Transverse colon (tissue), 4 donors: Measurements from ENCODE around the gene CLSTN2. TPM values are rescaled to one million over a fixed set of nuclear protein-coding genes. Genes with fewer than 3 reads are reported as not detected.

Experiments
- DNase-seq: peaks from one replicate; pipeline ENCODE4 v3.0.0-alpha.2; 2019
- H3K27ac ChIP-seq, 4 donors: fragments of 200-600 bp; sonication (generic); 2 replicates each; pipeline ENCODE4 v1.5.1; 2016 to 2018; ENCODE audit warnings: inconsistent platforms in 4 of 4
- H3K27me3 ChIP-seq: fragments of 200-600 bp; sonication (generic); 2 replicates; pipeline ENCODE4 v1.5.1; 2017; ENCODE audit warnings: inconsistent platforms
- H3K36me3 ChIP-seq, 4 donors: fragments of 200-600 bp; sonication (generic); 2 replicates each; pipeline ENCODE4 v1.5.1; 2017 to 2019; ENCODE audit warnings: inconsistent platforms in 4 of 4
- H3K4me1 ChIP-seq, 4 donors: fragments of 200-600 bp; sonication (generic); 2 replicates each; pipeline ENCODE4 v1.5.1; 2017 to 2020; ENCODE audit warnings: inconsistent platforms in 4 of 4
- H3K4me3 ChIP-seq, 4 donors: fragments of 200-600 bp; sonication (generic); 1 replicate in 1 of 4; 2 replicates in 3 of 4; pipeline versions ENCODE4 v1.5.1 to v1.6.1; 2017 to 2019; ENCODE audit warnings: inconsistent platforms in 4 of 4
- H3K9me3 ChIP-seq, 2 donors: fragments of 200-600 bp; sonication (generic); 2 replicates each; pipeline ENCODE4 v1.5.1; 2017 to 2019; ENCODE audit warnings: inconsistent platforms in 2 of 2
- EP300 ChIP-seq: sonication (generic); formaldehyde crosslinking; IDR thresholded peaks from one replicate; pipeline ENCODE4 v1.6.1; 2017; ENCODE audit warnings: antibody characterized with exemption, low read depth
- POLR2A ChIP-seq: fragments of 450-650 bp; IDR thresholded peaks from one replicate; pipeline ENCODE4 v1.6.1; 2016; ENCODE audit warnings: antibody characterized with exemption, mild to moderate bottlenecking, moderate library complexity
- POLR2AphosphoS5 ChIP-seq, 3 donors: sonication (generic); formaldehyde crosslinking; IDR thresholded peaks; one replicate each; pipeline ENCODE4 v1.6.1; 2016; ENCODE audit warnings: antibody characterized with exemption in 3 of 3
- WGBS, 2 donors: methylation state at CpG; one replicate each; pipeline ENCODE4 v1.1.5; 2018; ENCODE audit warnings: low coverage in 1 of 2; 5-methylcytosine and 5-hydroxymethylcytosine counted together
- in situ Hi-C, 4 donors: fragments of 200-750 bp; cut with MboI; loops; one replicate each; pipeline versions ENCODE4 v1.15.0 to v1.15.1; 2017; ENCODE audit warnings: low sequenced_read_pairs in 3 of 4, low pct_ligation_motif_present in 1 of 4, low pct_unique_long_range_greater_than_20kb in 1 of 4
- intact Hi-C: fragments of 100-400 bp; cut with DNase I; formaldehyde crosslinking; loops from one replicate; pipeline ENCODE4 v1.15.1; 2023; ENCODE audit warnings: low total_unique reads
- total RNA-seq, 4 donors: library from RNA; depleted of rRNA; stranded (reverse); fragments of >200 nt; gene quantifications; one replicate each; pipeline ENCODE4 v1.1.0, GENCODE V29; 2016
- TF ChIP-seq, protein P1 (sequence below), 5 experiments: fragments of 200-600 bp in 3 of 5; fragments of 450-650 bp in 2 of 5; sonication (generic) in 3 of 5; IDR thresholded peaks; 1 replicate in 2 of 5; 2 replicates in 3 of 5; pipeline ENCODE4 v1.5.1; 2016 to 2017; ENCODE audit warnings: antibody characterized with exemption in 5 of 5, inconsistent platforms in 3 of 5, mild to moderate bottlenecking in 2 of 5, moderate library complexity in 1 of 5

CLSTN2 gene
- total RNA-seq, 4 donors from 2014 or later: 0.60 to 9.0 (median 2.2) TPM

DNA sequence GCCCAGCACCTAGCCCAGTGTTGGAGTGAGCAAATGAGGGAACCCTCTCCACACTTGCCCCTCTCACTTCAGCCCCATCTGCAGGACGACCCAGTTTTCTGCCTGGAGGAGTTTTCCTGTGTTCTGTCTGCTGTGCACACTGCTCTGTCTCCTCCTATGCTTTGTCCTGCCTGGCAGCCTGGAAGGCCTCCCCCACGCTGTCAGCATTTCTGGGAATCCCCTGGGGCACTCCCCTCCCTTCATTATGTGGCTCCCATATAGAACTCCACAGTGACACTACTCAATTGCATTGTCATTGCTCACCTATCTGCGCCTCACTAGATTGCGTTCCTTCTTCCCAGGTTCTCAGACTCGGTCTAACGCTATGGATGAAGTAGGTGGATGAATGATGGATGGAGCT is 13.9 kb downstream of the CLSTN2 start:
- WGBS, 2 donors: 79 to 96% methylated on average over 5 to 6 of the region's 6 CpGs

DNA sequence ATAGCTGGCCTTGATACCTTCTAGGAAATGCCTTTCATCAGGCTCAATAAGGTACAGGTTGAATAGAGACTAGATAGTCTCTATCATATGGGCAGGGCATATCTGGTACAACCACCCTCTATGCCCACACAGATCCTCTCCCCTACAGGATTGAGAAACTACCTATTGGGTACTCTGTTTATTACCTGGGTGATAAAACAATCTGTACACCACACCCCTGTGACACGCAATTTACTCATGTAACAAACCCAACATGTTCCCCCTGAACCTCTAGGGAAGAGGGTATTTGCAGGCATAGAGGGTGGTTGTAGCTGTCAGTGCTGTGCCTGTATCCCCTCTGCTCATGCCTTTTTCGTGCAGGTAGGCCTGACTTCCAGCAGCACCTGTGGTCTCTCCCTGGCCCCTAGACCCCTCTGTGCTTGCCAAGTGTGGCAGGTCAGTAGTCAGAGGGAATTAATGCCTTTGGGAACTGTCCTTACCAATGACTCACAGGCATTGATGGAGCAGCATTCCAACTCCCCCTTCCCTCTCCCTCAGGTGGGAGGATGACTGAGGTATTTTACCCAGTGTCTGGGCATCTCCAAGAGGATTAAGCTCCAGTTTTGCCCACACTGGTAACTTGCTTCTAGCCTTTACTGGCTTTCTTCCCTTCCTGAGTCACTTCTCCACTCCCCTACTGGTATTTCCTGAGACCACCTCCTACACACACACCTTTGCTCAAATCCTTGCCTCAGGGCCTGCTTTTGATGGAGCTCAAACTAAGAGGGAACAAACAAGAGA is 18.3 kb downstream of the CLSTN2 start:
- in situ Hi-C loops: no loop called here

More for the DNA sequence above, 13.9 kb downstream of the CLSTN2 start:
- no peaks in the 10 kb centered on the region for H3K4me1 ChIP-seq
- DNase-seq: no peak
- no peak overlapping the region for H3K4me3 ChIP-seq
- no peaks in the 10 kb centered on the region for H3K36me3 ChIP-seq
- H3K27ac ChIP-seq: no peak overlapping the region
- no peaks in the 10 kb centered on the region for H3K9me3 ChIP-seq
- H3K27me3 ChIP-seq: no peaks in the 10 kb centered on the region
- in situ Hi-C loops: no loop called here
- intact Hi-C loops: no loop called here
- no peak for TF ChIP-seq POLR2A

DNA sequence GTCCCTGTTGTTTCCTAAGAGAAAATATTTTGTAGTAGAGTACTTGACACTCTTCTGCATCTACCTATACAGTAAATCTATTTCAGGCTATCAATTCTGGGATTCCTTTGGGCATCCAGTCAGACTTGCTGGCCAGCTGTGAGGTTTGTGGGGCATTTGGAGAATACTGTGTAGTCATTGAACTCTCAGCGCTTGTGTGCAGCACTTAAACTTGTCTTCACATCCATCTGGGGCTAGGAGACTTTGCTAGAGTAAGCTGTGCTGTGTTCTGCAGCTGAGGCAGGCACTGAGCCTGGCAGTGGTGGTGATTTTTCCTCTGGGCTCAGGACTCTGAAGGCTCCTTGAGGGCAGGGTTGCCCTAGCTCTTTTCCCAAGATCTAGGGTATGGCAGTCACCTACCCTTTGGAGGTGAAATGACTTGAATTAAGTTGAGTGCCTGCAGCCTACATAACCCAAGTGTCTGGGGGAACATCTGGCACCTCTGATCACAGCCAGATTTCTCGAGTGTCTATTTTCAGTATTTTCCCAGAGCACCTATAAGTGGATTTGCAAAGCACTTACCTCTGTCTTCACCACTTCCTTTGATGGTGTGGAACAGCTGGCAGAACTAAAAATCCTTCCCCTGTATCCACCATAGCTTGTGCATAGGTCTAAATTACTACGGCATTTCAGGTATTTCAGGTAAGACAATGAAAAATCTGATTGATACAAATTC is 19.3 kb downstream of the CLSTN2 start:
- DNase-seq: no peak
- in situ Hi-C loops (no loop called here), intact Hi-C loops (no loop called here)
- H3K4me1 ChIP-seq: no peaks in the 10 kb centered on the region
- H3K36me3 ChIP-seq: no peaks in the 10 kb centered on the region
- H3K9me3 ChIP-seq: no peaks in the 10 kb centered on the region
- H3K4me3 ChIP-seq: no peak overlapping the region
- TF ChIP-seq, protein P1, sequence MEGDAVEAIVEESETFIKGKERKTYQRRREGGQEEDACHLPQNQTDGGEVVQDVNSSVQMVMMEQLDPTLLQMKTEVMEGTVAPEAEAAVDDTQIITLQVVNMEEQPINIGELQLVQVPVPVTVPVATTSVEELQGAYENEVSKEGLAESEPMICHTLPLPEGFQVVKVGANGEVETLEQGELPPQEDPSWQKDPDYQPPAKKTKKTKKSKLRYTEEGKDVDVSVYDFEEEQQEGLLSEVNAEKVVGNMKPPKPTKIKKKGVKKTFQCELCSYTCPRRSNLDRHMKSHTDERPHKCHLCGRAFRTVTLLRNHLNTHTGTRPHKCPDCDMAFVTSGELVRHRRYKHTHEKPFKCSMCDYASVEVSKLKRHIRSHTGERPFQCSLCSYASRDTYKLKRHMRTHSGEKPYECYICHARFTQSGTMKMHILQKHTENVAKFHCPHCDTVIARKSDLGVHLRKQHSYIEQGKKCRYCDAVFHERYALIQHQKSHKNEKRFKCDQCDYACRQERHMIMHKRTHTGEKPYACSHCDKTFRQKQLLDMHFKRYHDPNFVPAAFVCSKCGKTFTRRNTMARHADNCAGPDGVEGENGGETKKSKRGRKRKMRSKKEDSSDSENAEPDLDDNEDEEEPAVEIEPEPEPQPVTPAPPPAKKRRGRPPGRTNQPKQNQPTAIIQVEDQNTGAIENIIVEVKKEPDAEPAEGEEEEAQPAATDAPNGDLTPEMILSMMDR (IDR thresholded peaks at IDR 0.05): no peak
- TF ChIP-seq POLR2AphosphoS5 (IDR thresholded peaks at IDR 0.05) (no peak), EP300 (no peak), POLR2A (no peak)
- no peaks in the 10 kb centered on the region for H3K27me3 ChIP-seq
- no peak overlapping the region for H3K27ac ChIP-seq
- 80 to 100% methylated on average over 3 of the region's 3 CpGs for WGBS, 2 donors

More for the DNA sequence above, 18.3 kb downstream of the CLSTN2 start:
- no peaks in the 10 kb centered on the region for H3K36me3 ChIP-seq
- DNase-seq: no peak
- 45% methylated on average over 2 of the region's 2 CpGs; no CpG with 5 or more reads in 1 of the 2 donors for WGBS, 2 donors
- H3K9me3 ChIP-seq: no peaks in the 10 kb centered on the region
- no peak overlapping the region for H3K27ac ChIP-seq
- H3K27me3 ChIP-seq: no peaks in the 10 kb centered on the region
- H3K4me1 ChIP-seq: no peaks in the 10 kb centered on the region
- H3K4me3 ChIP-seq: no peak overlapping the region
- intact Hi-C loops: no loop called here
- TF ChIP-seq POLR2A: no peak
- TF ChIP-seq EP300: no peak
- TF ChIP-seq, protein P1 (IDR thresholded peaks at IDR 0.05): no peak
- no peak for TF ChIP-seq POLR2AphosphoS5 (IDR thresholded peaks at IDR 0.05)

DNA sequence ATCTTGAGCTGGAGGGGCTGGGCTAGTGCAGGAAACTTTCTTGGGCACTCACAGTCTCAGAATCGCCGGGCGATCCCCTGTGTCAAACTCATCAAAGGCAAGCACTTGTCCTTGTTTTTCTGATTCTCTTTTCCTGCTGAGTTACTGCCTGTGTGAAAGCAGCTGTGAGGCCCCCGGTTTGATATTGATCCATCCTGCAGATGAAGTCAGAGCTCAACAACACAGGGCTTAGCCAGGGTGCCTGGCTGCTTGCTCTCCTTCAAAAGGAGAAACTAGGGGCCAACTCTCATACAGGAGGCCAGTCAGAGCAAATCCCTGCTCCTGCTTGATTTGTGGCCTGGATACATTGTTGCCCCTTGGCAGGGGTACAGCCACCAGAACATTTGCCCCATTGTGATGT is 22.9 kb downstream of the CLSTN2 start:
- intact Hi-C loops (no loop called here), in situ Hi-C loops (no loop called here)
- Histone ChIP-seq H3K27me3 (no peaks in the 10 kb centered on the region), H3K4me3 (no peak overlapping the region), H3K36me3 (no peaks in the 10 kb centered on the region), H3K27ac (no peak overlapping the region), H3K4me1 (no peaks in the 10 kb centered on the region), H3K9me3 (no peaks in the 10 kb centered on the region)
- no peak for DNase-seq
- WGBS, 2 donors: 80% methylated on average over 4 of the region's 4 CpGs; no CpG with 5 or more reads in 1 of the 2 donors
- TF ChIP-seq, protein P1 (IDR thresholded peaks at IDR 0.05): no peak
- TF ChIP-seq EP300 (no peak), POLR2AphosphoS5 (IDR thresholded peaks at IDR 0.05) (no peak), POLR2A (no peak)
